HepG2 (cell line): ENCODE measurements around the gene TRPM1. TPM values are rescaled to one million over a fixed set of nuclear protein-coding genes. Genes with fewer than 3 reads are reported as not detected.

Source experiments
- ATAC-seq: fragments of 200-7000 bp; cut with Tn5 transposase; 3 replicates; pipeline ENCODE4 v1.9.1; 2020; ENCODE audit warnings: mild to moderate bottlenecking, moderate library complexity
- BruUV-seq: library from RNA; stranded (reverse); fragments of 400-500 nt; replicated peaks from 2 replicates; lab custom pipeline; 2021; lab: Mats Ljungman, UMichigan
- CTCF ChIA-PET: fragments of 300-600 bp; formaldehyde crosslinking; extraction: SDS; loops from one replicate; lab custom pipeline; 2021; ENCODE audit warnings: low total read pairs, inconsistent platforms, low intra/inter-chr PET ratio; lab: Yijun Ruan, JAX
- POLR2A ChIA-PET: fragments of 350-600 bp; sonication (Branson Sonifier 250); formaldehyde crosslinking; loops from one replicate; lab custom pipeline; 2020; ENCODE audit warnings: antibody characterized with exemption, inconsistent platforms; lab: Yijun Ruan, JAX
- DNase-seq: peaks from one replicate; pipeline ENCODE4 v3.0.0-alpha.2; 2015; ENCODE audit warnings: low spot score
- FAIRE-seq: peaks from 3 replicates; lab custom pipeline; 2011; peaks lifted over from hg19 to GRCh38; lab: Jason Lieb, UNC
- H2AFZ ChIP-seq: one replicate; pipeline ENCODE4 v1.6.1; 2011; ENCODE audit warnings: low read length, inconsistent platforms
- H3K27ac ChIP-seq: fragments of 300-600 bp; 3 replicates; pipeline ENCODE4 v1.8.0; 2011; ENCODE audit warnings: mixed run types, mild to moderate bottlenecking, mixed read lengths, low read length, inconsistent platforms; ENCODE audit not compliant: insufficient read depth; ENCODE audit errors: extremely low read length
- H3K27me3 ChIP-seq, 2 experiments: fragments of 200-600 bp in 1 of 2; 2 replicates in 1 of 2; 3 replicates in 1 of 2; pipeline versions ENCODE4 v1.6.0 to v1.8.0; 2011; ENCODE audit warnings: low read length in 2 of 2, mild to moderate bottlenecking in 2 of 2, moderate library complexity in 2 of 2, inconsistent platforms in 1 of 2; ENCODE audit not compliant: insufficient read depth in 2 of 2, control insufficient read depth in 1 of 2
- H3K36me3 ChIP-seq, 2 experiments: fragments of 200-600 bp in 1 of 2; replicated peaks in 1 of 2; 2 replicates in 1 of 2; 3 replicates in 1 of 2; pipeline versions ENCODE4 v1.5.1 to v1.8.0; 2011; ENCODE audit warnings: low read length in 2 of 2, inconsistent platforms in 1 of 2; ENCODE audit not compliant: insufficient read depth in 2 of 2, control insufficient read depth in 1 of 2
- H3K4me1 ChIP-seq: 2 replicates; pipeline ENCODE4 v1.5.1; 2012; ENCODE audit warnings: low read length, inconsistent platforms; ENCODE audit not compliant: insufficient read depth
- H3K4me2 ChIP-seq: 2 replicates; pipeline ENCODE4 v1.6.0; 2011; ENCODE audit warnings: low read depth, low read length, inconsistent platforms
- H3K4me3 ChIP-seq, 3 experiments: fragments of 200-600 bp in 1 of 3; sonication (generic), shearing (Covaris generic) in 1 of 3; replicated peaks in 1 of 3; 2 replicates each; pipeline ENCODE4 v1.5.1; 2011 to 2016; ENCODE audit warnings: low read length in 3 of 3, inconsistent platforms in 2 of 3, low read depth in 2 of 3, mild to moderate bottlenecking in 2 of 3, control low read depth in 1 of 3, mixed read lengths in 1 of 3; ENCODE audit not compliant: insufficient read depth in 1 of 3
- H3K79me2 ChIP-seq: one replicate; pipeline ENCODE4 v1.6.1; 2011; ENCODE audit warnings: low read length, inconsistent platforms; ENCODE audit not compliant: insufficient read depth
- H3K9ac ChIP-seq: 2 replicates; pipeline ENCODE4 v1.6.0; 2011; ENCODE audit warnings: mild to moderate bottlenecking, low read depth, low read length, inconsistent platforms; ENCODE audit not compliant: insufficient read depth
- H3K9me3 ChIP-seq: 2 replicates; pipeline ENCODE4 v1.5.1; 2012; ENCODE audit warnings: mild to moderate bottlenecking, low read length
- H4K20me1 ChIP-seq: 2 replicates; pipeline ENCODE4 v1.6.0; 2011; ENCODE audit warnings: inconsistent platforms, mild to moderate bottlenecking, low read length, moderate library complexity; ENCODE audit not compliant: insufficient read depth
- DNMT3B ChIP-seq: conservative IDR thresholded peaks from 2 replicates; pipeline ENCODE4 v1.6.1; 2016; ENCODE audit warnings: missing biosample characterization, control low read depth
- EHMT2 ChIP-seq: fragments of 200-600 bp; sonication (generic); IDR thresholded peaks from 2 replicates; pipeline ENCODE4 v1.7.0; 2017; ENCODE audit warnings: antibody characterized with exemption, low read depth, low read length, borderline replicate concordance
- GATAD2A ChIP-seq: IDR thresholded peaks from 2 replicates; pipeline ENCODE4 v1.6.1; 2016
- HMGA1 ChIP-seq: sonication (generic); formaldehyde crosslinking; conservative IDR thresholded peaks from 2 replicates; pipeline ENCODE4 v1.4.0; 2020; ENCODE audit warnings: missing genetic modification reagents
- HOXA5 ChIP-seq: sonication (generic); formaldehyde crosslinking; IDR thresholded peaks from 2 replicates; pipeline ENCODE4 v1.4.0; 2020; ENCODE audit warnings: missing genetic modification reagents
- IKZF1 ChIP-seq: fragments of 450-650 bp; IDR thresholded peaks from 2 replicates; pipeline ENCODE4 v1.7.1; 2016
- NR2F6 ChIP-seq, 2 experiments: IDR thresholded peaks; 2 replicates each; pipeline ENCODE4 v1.6.1; 2016; ENCODE audit warnings: antibody characterized with exemption in 1 of 2, mild to moderate bottlenecking in 1 of 2
- NR3C1 ChIP-seq: sonication (generic); formaldehyde crosslinking; IDR thresholded peaks from 2 replicates; pipeline ENCODE4 v1.4.0; 2020; ENCODE audit warnings: missing genetic modification reagents
- PLRG1 ChIP-seq: fragments of 450-650 bp; conservative IDR thresholded peaks from 2 replicates; pipeline ENCODE4 v1.6.1; 2016
- SMC3 ChIP-seq: IDR thresholded peaks from 2 replicates; pipeline ENCODE4 v1.6.1; 2011; ENCODE audit warnings: low read length, improper control_type of control experiment
- STAT5B ChIP-seq: sonication (generic); formaldehyde crosslinking; IDR thresholded peaks from 2 replicates; pipeline ENCODE4 v1.4.0; 2020; ENCODE audit warnings: missing genetic modification reagents
- TCF12 ChIP-seq, 2 experiments: fragments of 450-650 bp in 1 of 2; sonication (generic) in 1 of 2; formaldehyde crosslinking in 1 of 2; IDR thresholded peaks; 2 replicates each; pipeline versions ENCODE4 v1.6.1 to v1.8.0; 2017 to 2022; ENCODE audit warnings: antibody characterized with exemption in 1 of 2, mild to moderate bottlenecking in 1 of 2, missing genetic modification reagents in 1 of 2, moderate library complexity in 1 of 2
- ZNF20 ChIP-seq: sonication (generic); formaldehyde crosslinking; IDR thresholded peaks from 2 replicates; pipeline ENCODE4 v1.4.0; 2020; ENCODE audit warnings: mild to moderate bottlenecking, moderate library complexity, missing genetic modification reagents
- ZNF256 ChIP-seq: sonication (generic); formaldehyde crosslinking; conservative IDR thresholded peaks from 2 replicates; pipeline ENCODE4 v1.4.0; 2020; ENCODE audit warnings: missing genetic modification reagents
- ZNF33A ChIP-seq: sonication (generic); formaldehyde crosslinking; IDR thresholded peaks from 2 replicates; pipeline ENCODE4 v1.5.1; 2020; ENCODE audit warnings: missing genetic modification reagents, mild to moderate bottlenecking, moderate library complexity, borderline replicate concordance
- ZNF615 ChIP-seq: sonication (generic); formaldehyde crosslinking; IDR thresholded peaks from 2 replicates; pipeline ENCODE4 v1.5.0; 2020; ENCODE audit warnings: mild to moderate bottlenecking, missing genetic modification reagents, borderline replicate concordance
- WGBS: methylation state at CpG from one replicate; pipeline ENCODE4 v1.1.6; 2017; ENCODE audit warnings: low lambda C conversion rate; 5-methylcytosine and 5-hydroxymethylcytosine counted together
- in situ Hi-C: cut with HindIII; loops from 2 replicates; pipeline ENCODE4 v1.10.0; 2017; ENCODE audit warnings: low pct_unique_long_range_greater_than_20kb; ENCODE audit not compliant: extremely low pct_ligation_motif_present
- intact Hi-C: fragments of 100-400 bp; cut with micrococcal nuclease; formaldehyde crosslinking; loops from one replicate; pipeline ENCODE4 v1.10.0; 2022; ENCODE audit not compliant: unreplicated experiment
- polyA plus RNA-seq, 8 experiments: library from polyadenylated mRNA; depleted of rRNA in 3 of 8; stranded (reverse) in 7 of 8; unstranded in 1 of 8; fragments of >200 nt; fragmentation: Illumina TruSeq in 4 of 8; extraction: Trizol in 4 of 8; gene quantifications; 2 replicates each; pipeline versions ENCODE4 v1.2.1 to v1.2.3, GENCODE V29; 2011 to 2016; ENCODE audit warnings: low read depth in 4 of 8, missing spikeins in 1 of 8, mixed read lengths in 1 of 8; ENCODE audit not compliant: insufficient read depth in 1 of 8
- total RNA-seq, 5 experiments: library from RNA; depleted of rRNA; stranded (reverse); fragments of >200 nt; fragmentation: Illumina TruSeq; extraction: Trizol; gene quantifications; 2 replicates each; pipeline ENCODE4 v1.2.3, GENCODE V29; 2016; ENCODE audit warnings: low read depth in 1 of 5
- TF ChIP-seq, protein P1 (sequence below): sonication (generic); formaldehyde crosslinking; conservative IDR thresholded peaks from 2 replicates; pipeline ENCODE4 v1.4.0; 2020; ENCODE audit warnings: missing genetic modification reagents
- TF ChIP-seq, protein P2 (sequence below): sonication (generic); formaldehyde crosslinking; IDR thresholded peaks from 2 replicates; pipeline ENCODE4 v1.5.0; 2020; ENCODE audit warnings: missing genetic modification reagents, mild to moderate bottlenecking, borderline replicate concordance

Gene TRPM1
- total and polyA plus RNA-seq, 2 of the 13 experiments (the other 11 are each of a cell fraction or from before 2014, with no cell fraction given), result not detected

DNA sequence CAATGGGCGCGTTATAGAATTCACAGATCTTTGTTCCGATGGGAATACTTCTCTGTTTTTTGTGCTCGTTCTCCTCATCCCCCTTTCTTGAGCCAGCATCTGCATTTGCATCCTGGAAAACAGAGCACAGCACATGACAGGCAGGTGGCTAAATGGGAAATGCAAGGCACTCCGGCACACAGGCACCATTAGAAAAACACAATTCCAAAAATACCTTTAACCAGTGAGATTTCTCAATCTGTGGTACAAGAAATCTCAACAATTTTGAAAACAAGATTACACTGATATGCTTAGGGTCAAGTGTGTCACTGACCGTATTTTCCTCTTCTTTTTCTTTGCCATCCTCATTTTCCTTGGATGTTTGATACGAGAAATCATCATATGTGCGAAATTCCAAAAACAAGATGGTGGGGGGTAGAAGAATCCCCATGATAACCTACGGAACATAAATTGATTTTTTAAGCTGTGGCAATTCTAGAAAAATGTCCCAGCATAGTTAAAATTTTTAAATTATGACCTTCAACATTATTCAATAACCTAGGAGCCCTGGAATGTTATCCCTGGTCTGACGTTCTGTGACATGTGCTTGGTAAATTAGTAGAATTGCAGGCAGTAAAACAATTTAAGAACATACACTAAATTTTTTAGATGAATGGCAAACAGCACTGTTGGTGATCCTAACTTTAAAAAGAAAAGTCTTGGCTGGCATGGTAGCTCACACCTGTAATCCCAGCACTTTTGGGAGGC lies 63.6 kb downstream of the TRPM1 start:
- H3K9ac ChIP-seq, result no peak overlapping the region
- POLR2A ChIA-PET, result no interaction called here
- DNase-seq, result no peak
- no peaks in the 10 kb centered on the region for H3K36me3 ChIP-seq
- FAIRE-seq, result no peak
- H3K4me3 ChIP-seq, result no peak overlapping the region
- CTCF ChIA-PET, result no interaction called here
- in situ Hi-C loops (no loop called here), intact Hi-C loops (no loop called here)
- ATAC-seq, result no peak
- WGBS, result 63% methylated on average over 10 of the region's 10 CpGs
- TF ChIP-seq EHMT2 (no peak), STAT5B (no peak), ZNF20 (CRISPR knock-in tag) (no peak), ZNF33A (no peak), DNMT3B (no peak), IKZF1 (no peak), HOXA5 (CRISPR knock-in tag) (no peak), PLRG1 (no peak), TCF12 (IDR thresholded peaks at IDR 0.05) (no peak), TCF12 (CRISPR knock-in tag; IDR thresholded peaks at IDR 0.05) (no peak), NR3C1 (no peak), ZNF256 (CRISPR knock-in tag) (no peak), ZNF615 (CRISPR knock-in tag) (no peak), SMC3 (no peak), HMGA1 (no peak), NR2F6 (IDR thresholded peaks at IDR 0.05) (no peak), NR2F6 (CRISPR knock-in tag; IDR thresholded peaks at IDR 0.05) (no peak), GATAD2A (CRISPR knock-in tag) (no peak)
- TF ChIP-seq, protein P1, sequence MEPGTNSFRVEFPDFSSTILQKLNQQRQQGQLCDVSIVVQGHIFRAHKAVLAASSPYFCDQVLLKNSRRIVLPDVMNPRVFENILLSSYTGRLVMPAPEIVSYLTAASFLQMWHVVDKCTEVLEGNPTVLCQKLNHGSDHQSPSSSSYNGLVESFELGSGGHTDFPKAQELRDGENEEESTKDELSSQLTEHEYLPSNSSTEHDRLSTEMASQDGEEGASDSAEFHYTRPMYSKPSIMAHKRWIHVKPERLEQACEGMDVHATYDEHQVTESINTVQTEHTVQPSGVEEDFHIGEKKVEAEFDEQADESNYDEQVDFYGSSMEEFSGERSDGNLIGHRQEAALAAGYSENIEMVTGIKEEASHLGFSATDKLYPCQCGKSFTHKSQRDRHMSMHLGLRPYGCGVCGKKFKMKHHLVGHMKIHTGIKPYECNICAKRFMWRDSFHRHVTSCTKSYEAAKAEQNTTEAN, result no peak
- TF ChIP-seq, protein P2, sequence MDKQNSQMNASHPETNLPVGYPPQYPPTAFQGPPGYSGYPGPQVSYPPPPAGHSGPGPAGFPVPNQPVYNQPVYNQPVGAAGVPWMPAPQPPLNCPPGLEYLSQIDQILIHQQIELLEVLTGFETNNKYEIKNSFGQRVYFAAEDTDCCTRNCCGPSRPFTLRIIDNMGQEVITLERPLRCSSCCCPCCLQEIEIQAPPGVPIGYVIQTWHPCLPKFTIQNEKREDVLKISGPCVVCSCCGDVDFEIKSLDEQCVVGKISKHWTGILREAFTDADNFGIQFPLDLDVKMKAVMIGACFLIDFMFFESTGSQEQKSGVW (CRISPR knock-in tag), result no peak
- no peaks in the 10 kb centered on the region; a peak in 1 of 5 replicates for H3K27me3 ChIP-seq
- H4K20me1 ChIP-seq, result no peaks in the 10 kb centered on the region
- H3K9me3 ChIP-seq, result no peaks in the 10 kb centered on the region
- H2AFZ ChIP-seq, result no peak overlapping the region
- H3K4me1 ChIP-seq, result no peaks in the 10 kb centered on the region
- no peaks in the 10 kb centered on the region for H3K79me2 ChIP-seq
- H3K4me2 ChIP-seq, result no peak overlapping the region
- BruUV-seq, result no TSS peak
- no peak overlapping the region for H3K27ac ChIP-seq
